K562 (cell line): ENCODE results near the gene CSPG5. TPM values are rescaled to one million over a fixed set of nuclear protein-coding genes. Genes with fewer than 3 reads are reported as not detected.

ENCODE experiments used
- CHD4 ChIP-seq: fragments of 200-600 bp; sonication (generic); IDR thresholded peaks from 3 replicates; pipeline ENCODE4 v1.6.1; 2012; ENCODE audit warnings: low read depth, mild to moderate bottlenecking, mixed read lengths, low read length, inconsistent platforms; ENCODE audit not compliant: insufficient read depth, insufficient replicate concordance, poor library complexity, severe bottlenecking
- ELF4 ChIP-seq: fragments of 450-650 bp; formaldehyde crosslinking; IDR thresholded peaks from 2 replicates; pipeline ENCODE4 v1.4.0; 2022; ENCODE audit warnings: missing genetic modification characterization
- FOXJ2 ChIP-seq: fragments of 200-800 bp; sonication (Bioruptor generic); IDR thresholded peaks from 2 replicates; pipeline ENCODE4 v1.6.1; 2016; ENCODE audit warnings: missing genetic modification characterization, missing compliant biosample characterization
- GTF2F1 ChIP-seq: IDR thresholded peaks from 2 replicates; pipeline ENCODE4 v1.6.1; 2011; ENCODE audit warnings: low read depth, low read length, improper control_type of control experiment
- L3MBTL2 ChIP-seq: fragments of 450-650 bp; IDR thresholded peaks from 2 replicates; pipeline ENCODE4 v1.6.1; 2016; ENCODE audit warnings: mild to moderate bottlenecking, moderate library complexity
- MGA ChIP-seq: fragments of 450-650 bp; IDR thresholded peaks from 2 replicates; pipeline ENCODE4 v1.6.1; 2016; ENCODE audit warnings: mild to moderate bottlenecking, moderate library complexity
- PHF8 ChIP-seq: fragments of 200-600 bp; sonication (generic); IDR thresholded peaks from 2 replicates; pipeline ENCODE4 v1.6.1; 2012; ENCODE audit warnings: mixed run types, mild to moderate bottlenecking, inconsistent platforms, low read length, moderate library complexity, borderline replicate concordance
- SIRT6 ChIP-seq: IDR thresholded peaks from one replicate; pipeline ENCODE4 v1.6.1; 2012; ENCODE audit warnings: low read depth, mild to moderate bottlenecking, control low read depth, inconsistent platforms, low read length, moderate library complexity
- STAT5A ChIP-seq: IDR thresholded peaks from 2 replicates; pipeline ENCODE4 v1.6.1; 2012; ENCODE audit warnings: low read length, inconsistent platforms, borderline replicate concordance
- XRCC3 ChIP-seq: fragments of 450-650 bp; IDR thresholded peaks from 2 replicates; pipeline ENCODE4 v1.6.1; 2017; ENCODE audit warnings: mild to moderate bottlenecking, moderate library complexity
- ZBTB49 ChIP-seq: sonication (generic); formaldehyde crosslinking; IDR thresholded peaks from 2 replicates; pipeline ENCODE4 v1.8.0; 2022; ENCODE audit warnings: missing genetic modification reagents, mild to moderate bottlenecking, borderline replicate concordance
- polyA plus RNA-seq, 8 experiments: library from polyadenylated mRNA; depleted of rRNA in 4 of 8; stranded (reverse) in 5 of 8; unstranded in 3 of 8; fragments of >200 nt; fragmentation: Nextera tagmentation in 2 of 8; fragmentation: Illumina TruSeq in 1 of 8; extraction: Ambion mirVana in 2 of 8; extraction: Trizol in 1 of 8; gene quantifications; 2 replicates each; pipeline versions ENCODE4 v1.2.1 to v1.2.3, GENCODE V29; 2011 to 2014; ENCODE audit warnings: inconsistent platforms in 1 of 8, missing spikeins in 1 of 8
- total RNA-seq, 7 experiments: library from RNA; depleted of rRNA in 6 of 7; stranded (reverse); fragments of >200 nt in 6 of 7; fragmentation: Illumina TruSeq in 2 of 7; extraction: Trizol in 2 of 7; gene quantifications; 2 replicates each; pipeline versions ENCODE4 v1.2.1 to v1.2.3, GENCODE V29; 2011 to 2021; ENCODE audit warnings: low replicate concordance in 1 of 7

Gene CSPG5
- total and polyA plus RNA-seq, 9 of the 15 experiments (the other 6 are each of a cell fraction or from before 2014, with no cell fraction given): 0.06 to 3.3 (median 2.4) TPM

- peak; percentile 79; the same call in 1 of the 2 replicates for TF ChIP-seq GTF2F1
- no peak for TF ChIP-seq ZBTB49 (CRISPR knock-in tag)
- peak; percentile 93 for TF ChIP-seq MGA
- no peak for TF ChIP-seq STAT5A
- TF ChIP-seq CHD4: no peak
- no peak for TF ChIP-seq ELF4 (CRISPR knock-in tag)
- peak; percentile 52; the same call in 1 of the 2 replicates for TF ChIP-seq FOXJ2
- no peak for TF ChIP-seq XRCC3
- TF ChIP-seq PHF8: peak; percentile 89
- peak; percentile 93 for TF ChIP-seq L3MBTL2
- TF ChIP-seq SIRT6: no peak
Measured at GRCh38 chr3:47513125-47513929, 65.3 kb downstream of the CSPG5 start, which contains the start of gene ELP6 (continued).
